H9 (cell line): Measurements from ENCODE around the gene EPB41. TPM values are rescaled to one million over a fixed set of nuclear protein-coding genes. Genes with fewer than 3 reads are reported as not detected.

Source experiments
- DNase-seq: peaks from one replicate; pipeline ENCODE4 v3.0.0-alpha.2; 2017
- H2AFZ ChIP-seq: one replicate; pipeline ENCODE4 v1.6.1; 2013; ENCODE audit warnings: mild to moderate bottlenecking, low read length, control low read depth, moderate library complexity
- H2AK5ac ChIP-seq: 2 replicates; pipeline ENCODE4 v1.6.1; 2013; ENCODE audit warnings: low read length, control low read depth, mixed read lengths; ENCODE audit not compliant: insufficient read length
- H2BK120ac ChIP-seq: one replicate; pipeline ENCODE4 v1.6.1; 2013; ENCODE audit warnings: low read depth, mild to moderate bottlenecking, low read length, control low read depth, inconsistent platforms; ENCODE audit not compliant: poor library complexity, severe bottlenecking
- H2BK12ac ChIP-seq: 2 replicates; pipeline ENCODE4 v1.6.1; 2013; ENCODE audit warnings: low read length, control low read depth, mixed read lengths, low read depth; ENCODE audit not compliant: insufficient read length
- H2BK15ac ChIP-seq: 2 replicates; pipeline ENCODE4 v1.6.1; 2013; ENCODE audit warnings: low read depth, low read length, control low read depth
- H2BK20ac ChIP-seq: one replicate; pipeline ENCODE4 v1.6.1; 2013; ENCODE audit warnings: low read depth, mild to moderate bottlenecking, low read length, control low read depth, inconsistent platforms; ENCODE audit not compliant: poor library complexity, severe bottlenecking
- H2BK5ac ChIP-seq: 2 replicates; pipeline ENCODE4 v1.6.1; 2013; ENCODE audit warnings: low read length, control low read depth, mixed read lengths; ENCODE audit not compliant: insufficient read length
- H3K14ac ChIP-seq: 2 replicates; pipeline ENCODE4 v1.6.1; 2013; ENCODE audit warnings: low read length, control low read depth; ENCODE audit not compliant: insufficient read depth
- H3K18ac ChIP-seq: 2 replicates; pipeline ENCODE4 v1.6.1; 2013; ENCODE audit warnings: low read depth, mild to moderate bottlenecking, mixed read lengths, low read length, control low read depth; ENCODE audit not compliant: insufficient read length
- H3K23ac ChIP-seq: 2 replicates; pipeline ENCODE4 v1.6.1; 2013; ENCODE audit warnings: low read length, control low read depth, mixed read lengths, low read depth; ENCODE audit not compliant: insufficient read length
- H3K23me2 ChIP-seq: 2 replicates; pipeline ENCODE4 v1.6.1; 2013; ENCODE audit warnings: low read depth, mild to moderate bottlenecking, mixed read lengths, low read length, control low read depth; ENCODE audit not compliant: insufficient read length, poor library complexity, severe bottlenecking
- H3K27ac ChIP-seq: 2 replicates; pipeline ENCODE4 v1.5.1; 2013; ENCODE audit warnings: low read length, control low read depth, mixed read lengths, low read depth; ENCODE audit not compliant: insufficient read length
- H3K27me3 ChIP-seq: 2 replicates; pipeline ENCODE4 v1.6.1; 2013; ENCODE audit warnings: low read length, control low read depth, inconsistent platforms; ENCODE audit not compliant: insufficient read depth
- H3K4ac ChIP-seq: 2 replicates; pipeline ENCODE4 v1.6.1; 2013; ENCODE audit warnings: low read depth, mild to moderate bottlenecking, control low read depth, inconsistent platforms, low read length, moderate library complexity
- H3K4me1 ChIP-seq: 2 replicates; pipeline ENCODE4 v1.6.1; 2013; ENCODE audit warnings: low read length, control low read depth, inconsistent platforms; ENCODE audit not compliant: insufficient read depth
- H3K4me2 ChIP-seq: 2 replicates; pipeline ENCODE4 v1.6.1; 2013; ENCODE audit warnings: low read length, control low read depth, mixed read lengths; ENCODE audit not compliant: insufficient read length, insufficient read depth
- H3K56ac ChIP-seq: 2 replicates; pipeline ENCODE4 v1.6.1; 2013; ENCODE audit warnings: low read depth, mild to moderate bottlenecking, mixed read lengths, low read length, control low read depth; ENCODE audit not compliant: insufficient read length
- H3K79me1 ChIP-seq: 2 replicates; pipeline ENCODE4 v1.6.1; 2013; ENCODE audit warnings: low read depth, mild to moderate bottlenecking, moderate library complexity, low read length, control low read depth, inconsistent platforms; ENCODE audit not compliant: insufficient read depth, poor library complexity, severe bottlenecking
- H3K79me2 ChIP-seq: 2 replicates; pipeline ENCODE4 v1.6.1; 2013; ENCODE audit warnings: low read length, control low read depth, inconsistent platforms; ENCODE audit not compliant: insufficient read depth
- H3K9ac ChIP-seq: 2 replicates; pipeline ENCODE4 v1.6.1; 2013; ENCODE audit warnings: low read length, control low read depth, mixed read lengths; ENCODE audit not compliant: insufficient read length; ENCODE audit errors: extremely low read depth
- H3K9me3 ChIP-seq: one replicate; pipeline ENCODE4 v1.6.1; 2013; ENCODE audit warnings: low read depth, low read length, inconsistent platforms; ENCODE audit not compliant: control insufficient read depth
- H3T11ph ChIP-seq: one replicate; pipeline ENCODE4 v1.6.1; 2013; ENCODE audit warnings: mild to moderate bottlenecking, low read length, control low read depth, inconsistent platforms
- H4K20me1 ChIP-seq: one replicate; pipeline ENCODE4 v1.6.1; 2013; ENCODE audit not compliant: control insufficient read depth, insufficient read length, insufficient read depth
- H4K5ac ChIP-seq: 2 replicates; pipeline ENCODE4 v1.6.1; 2013; ENCODE audit warnings: low read depth, mild to moderate bottlenecking, mixed read lengths, low read length, control low read depth; ENCODE audit not compliant: insufficient read length
- H4K8ac ChIP-seq: replicated peaks from 2 replicates; pipeline ENCODE4 v1.6.1; 2013; ENCODE audit warnings: low read length, control low read depth, mixed read lengths, low read depth; ENCODE audit not compliant: insufficient read length
- H4K91ac ChIP-seq: 2 replicates; pipeline ENCODE4 v1.6.1; 2013; ENCODE audit warnings: low read depth, mild to moderate bottlenecking, moderate library complexity, mixed read lengths, low read length, control low read depth; ENCODE audit not compliant: insufficient read length
- H3K27ac Mint-ChIP-seq, 3 experiments: 2 replicates in 2 of 3; 3 replicates in 1 of 3; pipeline ENCODE4 v1.8.0; 2020 to 2021; ENCODE audit warnings: mixed read lengths in 3 of 3, mild to moderate bottlenecking in 1 of 3, moderate library complexity in 1 of 3
- H3K27me3 Mint-ChIP-seq: 2 replicates; pipeline ENCODE4 v1.8.0; 2021; ENCODE audit warnings: low read depth, mild to moderate bottlenecking, moderate library complexity, mixed read lengths
- H3K36me3 Mint-ChIP-seq, 3 experiments: 2 replicates in 2 of 3; 3 replicates in 1 of 3; pipeline ENCODE4 v1.8.0; 2020 to 2021; ENCODE audit warnings: low read depth in 3 of 3, mixed read lengths in 3 of 3; ENCODE audit not compliant: insufficient read depth in 1 of 3
- H3K4me1 Mint-ChIP-seq, 2 experiments: 2 replicates each; pipeline ENCODE4 v1.8.0; 2020; ENCODE audit warnings: mixed read lengths in 2 of 2
- H3K4me3 Mint-ChIP-seq, 2 experiments: 2 replicates in 1 of 2; 3 replicates in 1 of 2; pipeline ENCODE4 v1.8.0; 2020 to 2021; ENCODE audit warnings: mild to moderate bottlenecking in 2 of 2, mixed read lengths in 2 of 2, moderate library complexity in 1 of 2
- H3K9me3 Mint-ChIP-seq, 2 experiments: 2 replicates in 1 of 2; 3 replicates in 1 of 2; pipeline ENCODE4 v1.8.0; 2020; ENCODE audit warnings: mild to moderate bottlenecking in 2 of 2, mixed read lengths in 2 of 2, moderate library complexity in 1 of 2
- WGBS: extraction: QIAGEN DNeasy Blood & Tissue Kit; methylation state at CpG from one replicate; pipeline ENCODE4 v1.1.7; 2013; ENCODE audit warnings: missing lambda C conversion rate, low lambda C conversion rate, mixed read lengths; ENCODE audit not compliant: insufficient read length; ENCODE audit errors: extremely low coverage; 5-methylcytosine and 5-hydroxymethylcytosine counted together
- total RNA-seq: library from RNA; stranded (reverse); gene quantifications from 2 replicates; pipeline ENCODE4 v1.2.1, GENCODE V29; 2021
- TF ChIP-seq, protein P1 (sequence below): fragments of 200-600 bp; sonication (generic); conservative IDR thresholded peaks from 3 replicates; pipeline ENCODE4 v1.8.0; 2021; ENCODE audit warnings: antibody characterized with exemption, mild to moderate bottlenecking

The EPB41 gene
- total RNA-seq, 1 experiment from 2014 or later = 75.4 TPM

DNA sequence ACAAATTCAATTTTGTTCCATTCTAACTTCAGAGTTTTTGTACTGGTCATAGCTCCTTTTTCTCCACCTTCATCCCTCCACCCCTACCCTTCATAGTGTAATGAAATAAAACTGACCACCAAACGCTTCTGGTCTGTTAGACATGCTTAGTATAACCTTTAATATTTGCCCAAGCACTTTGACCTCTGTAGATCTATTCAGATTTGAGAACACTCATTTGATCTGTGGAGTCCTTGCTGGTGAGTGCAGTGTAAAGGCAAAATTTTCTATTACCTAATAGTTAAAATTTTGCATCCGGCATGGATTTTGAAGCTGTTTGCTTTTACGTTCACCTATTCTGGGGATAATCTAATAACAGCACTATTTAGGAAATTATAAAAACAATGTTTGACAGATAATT is 168.2 kb downstream of the EPB41 start:
- H2AFZ ChIP-seq = no peak overlapping the region
- no peaks in the 10 kb centered on the region; the same call in 1 of the 2 replicates for H3K27me3 Mint-ChIP-seq

More for the DNA sequence above, 168.2 kb downstream of the EPB41 start:
- H2BK15ac ChIP-seq = no peak overlapping the region
- no peaks in the 10 kb centered on the region for H3K27me3 ChIP-seq
- WGBS = no CpG with 5 or more reads among the region's 3 CpGs
- H3K79me1 ChIP-seq = no peaks in the 10 kb centered on the region
- no peaks in the 10 kb centered on the region for H3K9me3 ChIP-seq
- H4K91ac ChIP-seq = no peak overlapping the region
- no peak overlapping the region for H3K23ac ChIP-seq
- H3K4me1 ChIP-seq = no peaks in the 10 kb centered on the region; the same call in 1 of the 2 replicates
- no peak overlapping the region for H2BK5ac ChIP-seq
- no peak overlapping the region for H2BK120ac ChIP-seq
- H3K4me3 Mint-ChIP-seq = no peak overlapping the region
- H3K9me3 Mint-ChIP-seq = no peaks in the 10 kb centered on the region
- no peak for DNase-seq
- H2AK5ac ChIP-seq = no peak overlapping the region
- no peak overlapping the region for H3K27ac Mint-ChIP-seq
- no peaks in the 10 kb centered on the region for H3K23me2 ChIP-seq
- H3K18ac ChIP-seq = no peak overlapping the region
- no peaks in the 10 kb centered on the region for H3K79me2 ChIP-seq
- H4K20me1 ChIP-seq = no peaks in the 10 kb centered on the region
- no peak overlapping the region for H4K8ac ChIP-seq
- no peak overlapping the region for H3K4me2 ChIP-seq
- no peak overlapping the region for H3K4ac ChIP-seq
- no peak overlapping the region for H4K5ac ChIP-seq
- H3K14ac ChIP-seq = no peak overlapping the region
- H2BK20ac ChIP-seq = no peak overlapping the region
- H3K4me1 Mint-ChIP-seq = peaks cover 5 to 12% of the 10 kb centered on the region in 2 experiments; a peak in 3 of 4 replicates
- H3T11ph ChIP-seq = no peak overlapping the region
- TF ChIP-seq, protein P1, sequence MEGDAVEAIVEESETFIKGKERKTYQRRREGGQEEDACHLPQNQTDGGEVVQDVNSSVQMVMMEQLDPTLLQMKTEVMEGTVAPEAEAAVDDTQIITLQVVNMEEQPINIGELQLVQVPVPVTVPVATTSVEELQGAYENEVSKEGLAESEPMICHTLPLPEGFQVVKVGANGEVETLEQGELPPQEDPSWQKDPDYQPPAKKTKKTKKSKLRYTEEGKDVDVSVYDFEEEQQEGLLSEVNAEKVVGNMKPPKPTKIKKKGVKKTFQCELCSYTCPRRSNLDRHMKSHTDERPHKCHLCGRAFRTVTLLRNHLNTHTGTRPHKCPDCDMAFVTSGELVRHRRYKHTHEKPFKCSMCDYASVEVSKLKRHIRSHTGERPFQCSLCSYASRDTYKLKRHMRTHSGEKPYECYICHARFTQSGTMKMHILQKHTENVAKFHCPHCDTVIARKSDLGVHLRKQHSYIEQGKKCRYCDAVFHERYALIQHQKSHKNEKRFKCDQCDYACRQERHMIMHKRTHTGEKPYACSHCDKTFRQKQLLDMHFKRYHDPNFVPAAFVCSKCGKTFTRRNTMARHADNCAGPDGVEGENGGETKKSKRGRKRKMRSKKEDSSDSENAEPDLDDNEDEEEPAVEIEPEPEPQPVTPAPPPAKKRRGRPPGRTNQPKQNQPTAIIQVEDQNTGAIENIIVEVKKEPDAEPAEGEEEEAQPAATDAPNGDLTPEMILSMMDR = no peak
- H3K56ac ChIP-seq = no peak overlapping the region
- no peak overlapping the region for H3K9ac ChIP-seq
- no peak overlapping the region for H2BK12ac ChIP-seq
- no peaks in the 10 kb centered on the region for H3K36me3 Mint-ChIP-seq
- no peak overlapping the region for H3K27ac ChIP-seq
